ENCODE measurements around the gene HIBCH.
"Not testable (repeated sequence)": the region's sequence is repeated elsewhere in the genome, so short reads cannot be mapped to it uniquely, and the experiment has no call there.

HIBCH gene

GRCh38 chr2:190283783-190284182, 35.8 kb downstream of the HIBCH start:
- no peak overlapping the region for H3K4me3 ChIP-seq (ENCODE audit: low read length)
- TF ChIP-seq CTCF (conservative IDR thresholded peaks at IDR 0.05; ENCODE audit: low read depth, low read length) = no peak
- DNase-seq (ENCODE audit: low read depth) = no peak

GRCh38 chr2:190280565-190281350, 38.9 kb downstream of the HIBCH start:
- no peak for TF ChIP-seq CTCF (conservative IDR thresholded peaks at IDR 0.05; ENCODE audit: low read depth, low read length)
- H3K4me3 ChIP-seq (ENCODE audit: low read length) = no peak overlapping the region
- no peak for DNase-seq (ENCODE audit: low read depth)

- DNase-seq (ENCODE audit: low read depth); H3K4me3 ChIP-seq (ENCODE audit: low read length): not testable (repeated sequence)
Observed at GRCh38 chr2:190279256-190280134, 40.1 kb downstream of the HIBCH start.

GRCh38 chr2:190277234-190278112, 42.2 kb downstream of the HIBCH start:
- no peak overlapping the region for H3K4me3 ChIP-seq (ENCODE audit: low read length)
- DNase-seq (ENCODE audit: low read depth) = no peak

GRCh38 chr2:190272457-190272842, 47.2 kb downstream of the HIBCH start:
- TF ChIP-seq CTCF (conservative IDR thresholded peaks at IDR 0.05; ENCODE audit: low read depth, low read length) = no peak
- no peak overlapping the region for H3K4me3 ChIP-seq (ENCODE audit: low read length)
- DNase-seq (ENCODE audit: low read depth) = no peak

More at GRCh38 chr2:190277234-190278112, 42.2 kb downstream of the HIBCH start:
- peak; percentile 62 for TF ChIP-seq CTCF (conservative IDR thresholded peaks at IDR 0.05; ENCODE audit: low read depth, low read length)

- no peak for DNase-seq (ENCODE audit: low read depth)
- no peak for TF ChIP-seq CTCF (conservative IDR thresholded peaks at IDR 0.05; ENCODE audit: low read depth, low read length)
- no peak overlapping the region for H3K4me3 ChIP-seq (ENCODE audit: low read length)
Observed at GRCh38 chr2:190271783-190272456, 47.7 kb downstream of the HIBCH start.

Data from retinal pigment epithelial cell (primary cell).